GM21737 (cell line): ENCODE data around the gene ZGRF1.
"Not testable (repeated sequence)": the region's sequence is repeated elsewhere in the genome, so short reads cannot be mapped to it uniquely, and the experiment has no call there.

Experiments used
- ATAC-seq: cut with Tn5 transposase; IDR thresholded peaks from one replicate; pipeline ENCODE4 v1.9.1; 2021; ENCODE audit warnings: mild to moderate bottlenecking, moderate library complexity; ENCODE audit not compliant: unreplicated experiment

ZGRF1 gene

GRCh38 chr4:112636688-112637551 lies at the start of gene ZGRF1, which contains the start of gene LARP7:
Gene ZGRF1, minus strand, starts transcription at chr4:112636909. Its CDS starts 3,733 bp downstream, at chr4:112633176.
Gene LARP7, plus strand, starts transcription at chr4:112637143. Its CDS starts 7,527 bp downstream, at chr4:112644670.
- peak; percentile 88 for ATAC-seq

GRCh38 chr4:112680996-112681395 lies 44.3 kb upstream of the ZGRF1 start:
- ATAC-seq = no peak

- ATAC-seq = no peak
These were observed 40.9 kb upstream of the ZGRF1 start for GRCh38 chr4:112677519-112678091.

GRCh38 chr4:112674376-112674775 lies 37.7 kb upstream of the ZGRF1 start:
- no peak for ATAC-seq

- ATAC-seq = no peak
These were observed 37.0 kb upstream of the ZGRF1 start for GRCh38 chr4:112673686-112674085.

GRCh38 chr4:112673076-112673475 lies 36.4 kb upstream of the ZGRF1 start:
- no peak for ATAC-seq

GRCh38 chr4:112668131-112668530 lies 31.4 kb upstream of the ZGRF1 start:
- no peak for ATAC-seq

GRCh38 chr4:112664611-112665010 lies 27.9 kb upstream of the ZGRF1 start:
- no peak for ATAC-seq

GRCh38 chr4:112656115-112656514 lies 19.4 kb upstream of the ZGRF1 start:
- ATAC-seq = not testable (repeated sequence)

- no peak for ATAC-seq
These were observed 18.6 kb upstream of the ZGRF1 start for GRCh38 chr4:112655270-112655669.

GRCh38 chr4:112652216-112652615 lies 15.5 kb upstream of the ZGRF1 start:
- ATAC-seq = no peak

- no peak for ATAC-seq
These were observed 14.9 kb upstream of the ZGRF1 start for GRCh38 chr4:112651641-112652040.

- no peak for ATAC-seq
These were observed 13.6 kb upstream of the ZGRF1 start for GRCh38 chr4:112650332-112650731.

- ATAC-seq = no peak
These were observed 12.3 kb upstream of the ZGRF1 start for GRCh38 chr4:112649055-112649408.

GRCh38 chr4:112648263-112649054 lies 11.8 kb upstream of the ZGRF1 start:
- ATAC-seq = no peak

GRCh38 chr4:112647785-112648184 lies 11.1 kb upstream of the ZGRF1 start:
- no peak for ATAC-seq

- ATAC-seq = no peak
These were observed 10.2 kb upstream of the ZGRF1 start for GRCh38 chr4:112646632-112647537.

GRCh38 chr4:112645541-112646329 lies 9.0 kb upstream of the ZGRF1 start:
- ATAC-seq = no peak
